Mesothelial cell of epicardium (in vitro differentiated cells): ENCODE measurements around the gene PML. TPM values are rescaled to one million over a fixed set of nuclear protein-coding genes. Genes with fewer than 3 reads are reported as not detected.

Experiments
- DNase-seq, 2 experiments: peaks; one replicate each; pipeline ENCODE4 v3.0.0; 2021; ENCODE audit warnings: low spot score in 2 of 2; ENCODE audit not compliant: unreplicated experiment in 2 of 2
- H3K27ac Mint-ChIP-seq: 2 replicates; pipeline ENCODE4 v1.8.0; 2021; ENCODE audit warnings: mixed read lengths
- H3K27me3 Mint-ChIP-seq: 2 replicates; pipeline ENCODE4 v1.8.0; 2021; ENCODE audit warnings: low read depth, mixed read lengths
- H3K36me3 Mint-ChIP-seq: 2 replicates; pipeline ENCODE4 v1.8.0; 2021; ENCODE audit warnings: mixed read lengths
- H3K4me1 Mint-ChIP-seq: 2 replicates; pipeline ENCODE4 v1.8.0; 2021; ENCODE audit warnings: mixed read lengths
- H3K4me3 Mint-ChIP-seq: 2 replicates; pipeline ENCODE4 v1.8.0; 2021; ENCODE audit warnings: mild to moderate bottlenecking, moderate library complexity, mixed read lengths
- H3K9me3 Mint-ChIP-seq: 2 replicates; pipeline ENCODE4 v1.8.0; 2021; ENCODE audit warnings: mixed read lengths
- CTCF ChIP-seq: fragments of 200-600 bp; sonication (generic); IDR thresholded peaks from one replicate; pipeline ENCODE4 v1.5.0; 2021; ENCODE audit warnings: antibody characterized with exemption; ENCODE audit not compliant: unreplicated experiment
- total RNA-seq: library from RNA; stranded (reverse); gene quantifications from 3 replicates; pipeline ENCODE4 v1.2.1, GENCODE V29; 2021

The PML gene
- total RNA-seq, 1 donor from 2014 or later, result 43.6 TPM

GRCh38 chr15:73991726-73992593 is 2.6 kb upstream of the PML start, which contains the start of gene STOML1:
Gene STOML1 (minus strand): TSS chr15:73992295. CDS start chr15:73992223, 72 bp downstream.
- Mint-ChIP-seq H3K9me3 (no peaks in the 10 kb centered on the region), H3K4me1 (peaks cover 31% of the 10 kb centered on the region), H3K4me3 (peak within 1 kb of the TSS; percentile 89), H3K27ac (peak within 1 kb of the TSS; percentile 53), H3K36me3 (no peaks in the 10 kb centered on the region), H3K27me3 (no peaks in the 10 kb centered on the region)
- TF ChIP-seq CTCF, result peak; percentile 66
- peak; percentile 87 to 96 for DNase-seq

DNA sequence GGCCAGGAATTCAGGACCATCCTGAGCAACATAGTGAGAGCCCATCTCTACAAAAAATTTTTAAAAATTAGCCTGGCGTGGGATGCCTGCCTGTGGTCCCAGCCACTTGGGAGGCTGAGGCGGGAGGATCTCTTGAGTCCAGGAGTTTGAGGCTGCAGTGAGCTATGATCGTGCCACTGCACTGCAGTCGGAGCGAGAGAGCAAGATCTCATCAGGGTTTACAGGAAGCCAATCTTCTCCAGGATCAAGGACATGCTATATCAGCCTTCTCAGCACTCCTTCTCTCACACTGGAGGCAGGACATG is 2.0 kb upstream of the PML start:
- no peaks in the 10 kb centered on the region for H3K27me3 Mint-ChIP-seq
- no peak for TF ChIP-seq CTCF
- peak overlapping the region; percentile 89 for H3K4me3 Mint-ChIP-seq
- no peak overlapping the region for H3K27ac Mint-ChIP-seq
- no peak for DNase-seq
- H3K9me3 Mint-ChIP-seq, result no peaks in the 10 kb centered on the region
- no peaks in the 10 kb centered on the region for H3K36me3 Mint-ChIP-seq
- H3K4me1 Mint-ChIP-seq, result peaks cover 36% of the 10 kb centered on the region

DNA sequence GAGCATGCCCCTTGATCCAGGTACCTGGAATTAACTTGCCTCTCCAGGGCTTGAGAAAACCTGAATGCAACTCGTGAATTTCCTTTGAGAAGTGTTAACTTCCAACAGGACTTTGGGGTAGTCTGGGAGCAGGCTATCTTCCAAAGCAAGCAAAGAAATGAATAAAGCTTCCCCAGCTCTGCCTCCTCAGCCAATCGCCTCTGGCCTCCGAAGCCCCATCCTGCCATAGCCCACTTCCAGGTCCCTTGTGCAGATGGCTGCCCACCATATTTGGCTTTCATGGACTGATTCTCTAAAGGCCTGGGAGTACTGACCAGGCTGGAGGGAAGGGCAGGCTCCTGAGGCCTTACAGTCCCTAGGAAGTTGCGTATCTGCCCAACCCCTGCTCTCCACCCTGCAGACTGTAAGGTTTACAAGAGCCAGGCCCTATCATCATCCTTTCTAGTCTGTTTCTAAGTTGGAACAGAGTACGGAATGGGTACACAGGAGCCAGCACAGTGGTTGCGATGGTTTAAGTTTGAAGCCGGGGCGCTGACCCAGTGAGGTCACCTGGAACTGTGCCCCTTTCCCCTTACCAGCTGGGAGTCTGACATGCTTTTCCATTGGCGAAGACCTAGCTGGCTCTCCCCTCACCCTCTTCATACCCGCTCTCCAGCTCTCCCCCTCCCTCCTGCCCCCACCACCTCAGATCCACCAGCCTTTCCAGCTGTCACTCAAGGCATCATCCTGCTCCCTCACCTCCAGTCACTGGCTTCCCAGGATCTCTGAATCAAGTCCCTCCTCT is 1.1 kb upstream of the PML start:
- Mint-ChIP-seq H3K9me3 (no peaks in the 10 kb centered on the region), H3K4me3 (peak overlapping the region; percentile 89), H3K36me3 (no peaks in the 10 kb centered on the region), H3K27ac (peak overlapping the region; percentile 85), H3K4me1 (peaks cover 36% of the 10 kb centered on the region), H3K27me3 (no peaks in the 10 kb centered on the region)
- no peak for DNase-seq
- TF ChIP-seq CTCF, result no peak

- DNase-seq, result no peak
- Mint-ChIP-seq H3K36me3 (peaks cover 2% of the 10 kb centered on the region), H3K27me3 (no peaks in the 10 kb centered on the region), H3K27ac (peak overlapping the region; percentile 85), H3K4me3 (peak overlapping the region; percentile 89), H3K9me3 (no peaks in the 10 kb centered on the region), H3K4me1 (peaks cover 36% of the 10 kb centered on the region)
- no peak for TF ChIP-seq CTCF
Observed at GRCh38 chr15:73994912-73995622, 551 bp downstream of the PML start.

GRCh38 chr15:73996267-73996666 is 1.8 kb downstream of the PML start:
- Mint-ChIP-seq H3K36me3 (peaks cover 2% of the 10 kb centered on the region), H3K27me3 (no peaks in the 10 kb centered on the region), H3K27ac (peak overlapping the region; percentile 56), H3K4me3 (peak overlapping the region; percentile 89), H3K9me3 (no peaks in the 10 kb centered on the region), H3K4me1 (peaks cover 34% of the 10 kb centered on the region)
- DNase-seq, result no peak
- no peak for TF ChIP-seq CTCF
